Subcutaneous abdominal adipose tissue (tissue), 5 donors: Measurements from ENCODE around the gene AFAP1L2.
A peak's percentile ranks its signal among the peaks of the same experiment; 100 is the strongest.

Source experiments
- H3K27ac ChIP-seq: one replicate; pipeline ENCODE4 v1.7.0; 2013; ENCODE audit warnings: low read depth, mild to moderate bottlenecking, inconsistent platforms, low read length, moderate library complexity
- H3K27me3 ChIP-seq, 5 donors: one replicate each; pipeline ENCODE4 v1.7.0; 2013; ENCODE audit warnings: low read length in 5 of 5, inconsistent platforms in 1 of 5; ENCODE audit not compliant: control insufficient read depth in 5 of 5, insufficient read depth in 4 of 5
- H3K36me3 ChIP-seq, 5 donors: one replicate each; pipeline ENCODE4 v1.7.0; 2013; ENCODE audit warnings: low read length in 5 of 5; ENCODE audit not compliant: control insufficient read depth in 5 of 5, insufficient read depth in 5 of 5
- H3K4me1 ChIP-seq, 5 donors: one replicate each; pipeline ENCODE4 v1.7.0; 2013; ENCODE audit warnings: low read length in 5 of 5, mild to moderate bottlenecking in 3 of 5, moderate library complexity in 1 of 5; ENCODE audit not compliant: control insufficient read depth in 5 of 5, insufficient read depth in 5 of 5
- H3K4me3 ChIP-seq, 5 donors: one replicate each; pipeline ENCODE4 v1.7.0; 2013; ENCODE audit warnings: low read length in 5 of 5, low read depth in 1 of 5
- H3K9ac ChIP-seq, 5 donors: one replicate each; pipeline ENCODE4 v1.7.0; 2013; ENCODE audit warnings: low read length in 5 of 5, mild to moderate bottlenecking in 4 of 5, moderate library complexity in 3 of 5
- H3K9me3 ChIP-seq, 5 donors: one replicate each; pipeline ENCODE4 v1.7.0; 2013; ENCODE audit warnings: low read length in 5 of 5; ENCODE audit not compliant: control insufficient read depth in 5 of 5
- donor health status: healthy.
- donor health status: healthy.
- donor health status: healthy.
- donor health status: healthy.
- donor health status: healthy.

Gene AFAP1L2

GRCh38 chr10:114307731-114308130 is 96.6 kb downstream of the AFAP1L2 start:
- H3K9ac ChIP-seq = no peak overlapping the region
- no peaks in the 10 kb centered on the region for H3K9me3 ChIP-seq
- no peak overlapping the region for H3K4me3 ChIP-seq
- peaks cover 0 to 26% (median 13%) of the 10 kb centered on the region in 5 donors for H3K4me1 ChIP-seq
- H3K36me3 ChIP-seq = peaks cover 0 to 12% (median 0%) of the 10 kb centered on the region in 5 donors
- peaks cover 0 to 3% (median 0%) of the 10 kb centered on the region in 5 donors for H3K27me3 ChIP-seq
- H3K27ac ChIP-seq = no peak overlapping the region

- Histone ChIP-seq H3K4me1 (peaks cover 4 to 37% (median 24%) of the 10 kb centered on the region in 5 donors), H3K9ac (no peak overlapping the region), H3K36me3 (peaks cover 0 to 1% (median 0%) of the 10 kb centered on the region in 5 donors)
Observed at GRCh38 chr10:114306116-114306973, 98.0 kb downstream of the AFAP1L2 start.

GRCh38 chr10:114305521-114305925 is 98.8 kb downstream of the AFAP1L2 start:
- Histone ChIP-seq H3K9ac (no peak overlapping the region), H3K27ac (no peak overlapping the region), H3K9me3 (no peaks in the 10 kb centered on the region), H3K4me1 (peaks cover 4 to 40% (median 25%) of the 10 kb centered on the region in 5 donors), H3K36me3 (peaks cover 0 to 8% (median under 1%) of the 10 kb centered on the region in 5 donors), H3K27me3 (peaks cover 0 to 3% (median 0%) of the 10 kb centered on the region in 5 donors), H3K4me3 (no peak overlapping the region)

More at GRCh38 chr10:114306116-114306973, 98.0 kb downstream of the AFAP1L2 start:
- H3K4me3 ChIP-seq = no peak overlapping the region
- H3K27me3 ChIP-seq = peaks cover 0 to 3% (median 0%) of the 10 kb centered on the region in 5 donors
- H3K27ac ChIP-seq = no peak overlapping the region
- no peaks in the 10 kb centered on the region for H3K9me3 ChIP-seq

GRCh38 chr10:114304571-114305421 is 99.5 kb downstream of the AFAP1L2 start:
- Histone ChIP-seq H3K9me3 (no peaks in the 10 kb centered on the region), H3K4me1 (peaks cover 4 to 40% (median 25%) of the 10 kb centered on the region in 5 donors), H3K9ac (peak overlapping the region in 1 of 5 donors; percentile 21), H3K36me3 (peaks cover 0 to 11% (median 4%) of the 10 kb centered on the region in 5 donors), H3K27me3 (peaks cover 0 to 3% (median 0%) of the 10 kb centered on the region in 5 donors), H3K27ac (no peak overlapping the region), H3K4me3 (peak overlapping the region; percentile 23 to 60 (median 37))

- Histone ChIP-seq H3K36me3 (peaks cover 0 to 11% (median 4%) of the 10 kb centered on the region in 5 donors), H3K4me3 (peak overlapping the region; percentile 23 to 60 (median 37)), H3K4me1 (peaks cover 4 to 40% (median 22%) of the 10 kb centered on the region in 5 donors), H3K27ac (no peak overlapping the region), H3K9me3 (no peaks in the 10 kb centered on the region), H3K9ac (peak overlapping the region in 1 of 5 donors; percentile 21), H3K27me3 (peaks cover 0 to 3% (median 0%) of the 10 kb centered on the region in 5 donors)
Observed at GRCh38 chr10:114304017-114304570, 100.2 kb downstream of the AFAP1L2 start.

GRCh38 chr10:114303556-114303955 is 100.7 kb downstream of the AFAP1L2 start:
- Histone ChIP-seq H3K27me3 (peaks cover 0 to 1% (median 0%) of the 10 kb centered on the region in 5 donors), H3K9ac (no peak overlapping the region), H3K36me3 (peaks cover 0 to 15% (median 4%) of the 10 kb centered on the region in 5 donors), H3K4me3 (no peak overlapping the region), H3K9me3 (no peaks in the 10 kb centered on the region), H3K4me1 (peaks cover 4 to 36% (median 22%) of the 10 kb centered on the region in 5 donors), H3K27ac (no peak overlapping the region)

- Histone ChIP-seq H3K36me3 (peaks cover 0 to 19% (median 6%) of the 10 kb centered on the region in 5 donors), H3K27me3 (no peaks in the 10 kb centered on the region), H3K4me1 (peaks cover 4 to 26% (median 19%) of the 10 kb centered on the region in 5 donors), H3K9me3 (no peaks in the 10 kb centered on the region), H3K27ac (peak overlapping the region; percentile 23), H3K9ac (no peak overlapping the region), H3K4me3 (no peak overlapping the region)
Observed at GRCh38 chr10:114301951-114302710, 102.2 kb downstream of the AFAP1L2 start.

GRCh38 chr10:114301177-114301576 is 103.1 kb downstream of the AFAP1L2 start:
- peaks cover 2 to 9% (median 7%) of the 10 kb centered on the region in 5 donors for H3K9me3 ChIP-seq
- peaks cover 4 to 26% (median 19%) of the 10 kb centered on the region in 5 donors for H3K4me1 ChIP-seq
- H3K27me3 ChIP-seq = no peaks in the 10 kb centered on the region
- no peak overlapping the region for H3K27ac ChIP-seq
- no peak overlapping the region for H3K9ac ChIP-seq
- H3K36me3 ChIP-seq = peaks cover under 1 to 29% (median 10%) of the 10 kb centered on the region in 5 donors
- no peak overlapping the region for H3K4me3 ChIP-seq
